Measurements from ENCODE around the gene NCEH1.

The NCEH1 gene

GRCh38 chr3:172669021-172669420 lies 41.8 kb downstream of the NCEH1 start:
- no peak for ATAC-seq
- TF ChIP-seq RARB (CRISPR knock-in tag; IDR thresholded peaks at IDR 0.05), result no peak
- TF ChIP-seq ZNF70 (CRISPR knock-in tag; IDR thresholded peaks at IDR 0.05), result no peak
- TF ChIP-seq ZFP3 (CRISPR knock-in tag; IDR thresholded peaks at IDR 0.05), result no peak
- no peak for TF ChIP-seq TCF4 (CRISPR knock-in tag; IDR thresholded peaks at IDR 0.05; ENCODE audit: borderline replicate concordance)
- no peak for TF ChIP-seq PATZ1 (CRISPR knock-in tag; IDR thresholded peaks at IDR 0.05; ENCODE audit: borderline replicate concordance)
- TF ChIP-seq GLIS3 (CRISPR knock-in tag; IDR thresholded peaks at IDR 0.05), result no peak
- no peak for TF ChIP-seq ZC3H10 (CRISPR knock-in tag; IDR thresholded peaks at IDR 0.05)
- TF ChIP-seq ISL1 (CRISPR knock-in tag; IDR thresholded peaks at IDR 0.05), result no peak
- TF ChIP-seq SNAI2 (CRISPR knock-in tag; IDR thresholded peaks at IDR 0.05), result no peak
- no peak for TF ChIP-seq ARNTL (CRISPR knock-in tag; IDR thresholded peaks at IDR 0.05; ENCODE audit: borderline replicate concordance, low read depth)
- no peak for TF ChIP-seq PPARA (CRISPR knock-in tag; IDR thresholded peaks at IDR 0.05; ENCODE audit: borderline replicate concordance)
- no peak for TF ChIP-seq CSRNP3 (CRISPR knock-in tag; IDR thresholded peaks at IDR 0.05)
- TF ChIP-seq ZFP30 (CRISPR knock-in tag; IDR thresholded peaks at IDR 0.05), result no peak
- no peak for TF ChIP-seq TSHZ2 (CRISPR knock-in tag; IDR thresholded peaks at IDR 0.05)
- TF ChIP-seq ESRRG (CRISPR knock-in tag; IDR thresholded peaks at IDR 0.05), result no peak
- no peak for TF ChIP-seq TOX (CRISPR knock-in tag; IDR thresholded peaks at IDR 0.05; ENCODE audit: borderline replicate concordance)

GRCh38 chr3:172666873-172667694 lies 43.8 kb downstream of the NCEH1 start:
- TF ChIP-seq OSR1 (CRISPR knock-in tag; IDR thresholded peaks at IDR 0.05) (no peak), ESRRG (CRISPR knock-in tag; IDR thresholded peaks at IDR 0.05) (no peak), RARB (CRISPR knock-in tag; IDR thresholded peaks at IDR 0.05) (no peak), TOX (CRISPR knock-in tag; IDR thresholded peaks at IDR 0.05; ENCODE audit: borderline replicate concordance) (no peak)
- ATAC-seq, result peak; percentile 100

- no peak for TF ChIP-seq TSHZ2 (CRISPR knock-in tag; IDR thresholded peaks at IDR 0.05)
- no peak for TF ChIP-seq PATZ1 (CRISPR knock-in tag; IDR thresholded peaks at IDR 0.05; ENCODE audit: borderline replicate concordance)
- TF ChIP-seq BACH2 (CRISPR knock-in tag; IDR thresholded peaks at IDR 0.05; ENCODE audit: borderline replicate concordance), result no peak
- no peak for TF ChIP-seq ISL1 (CRISPR knock-in tag; IDR thresholded peaks at IDR 0.05)
- TF ChIP-seq ZFP3 (CRISPR knock-in tag; IDR thresholded peaks at IDR 0.05), result no peak
- TF ChIP-seq CSRNP3 (CRISPR knock-in tag; IDR thresholded peaks at IDR 0.05), result no peak
- TF ChIP-seq OSR1 (CRISPR knock-in tag; IDR thresholded peaks at IDR 0.05), result no peak
- no peak for TF ChIP-seq POU6F1 (CRISPR knock-in tag; IDR thresholded peaks at IDR 0.05; ENCODE audit: borderline replicate concordance, low read depth)
- no peak for TF ChIP-seq RARB (CRISPR knock-in tag; IDR thresholded peaks at IDR 0.05)
- no peak for TF ChIP-seq SNAI2 (CRISPR knock-in tag; IDR thresholded peaks at IDR 0.05)
- no peak for TF ChIP-seq ZNF8 (CRISPR knock-in tag; IDR thresholded peaks at IDR 0.05)
- TF ChIP-seq ZC3H10 (CRISPR knock-in tag; IDR thresholded peaks at IDR 0.05), result no peak
- TF ChIP-seq GLIS3 (CRISPR knock-in tag; IDR thresholded peaks at IDR 0.05), result no peak
- no peak for TF ChIP-seq ZNF70 (CRISPR knock-in tag; IDR thresholded peaks at IDR 0.05)
- peak; percentile 43; the same call in 2 of the 3 replicates for ATAC-seq
Measured at GRCh38 chr3:172666181-172666872, 44.5 kb downstream of the NCEH1 start.

All from SK-N-SH treated with all-trans-retinoic acid at 6 μM for 48 hours (cell line).